HepG2 (cell line): ENCODE data around the gene SDC4. TPM values are rescaled to one million over a fixed set of nuclear protein-coding genes. Genes with fewer than 3 reads are reported as not detected.

Experiments
- ATAC-seq: fragments of 200-7000 bp; cut with Tn5 transposase; 3 replicates; pipeline ENCODE4 v1.9.1; 2020; ENCODE audit warnings: mild to moderate bottlenecking, moderate library complexity
- BruUV-seq: library from RNA; stranded (reverse); fragments of 400-500 nt; replicated peaks from 2 replicates; lab custom pipeline; 2021; lab: Mats Ljungman, UMichigan
- CTCF ChIA-PET: fragments of 300-600 bp; formaldehyde crosslinking; extraction: SDS; loops from one replicate; lab custom pipeline; 2021; ENCODE audit warnings: low total read pairs, inconsistent platforms, low intra/inter-chr PET ratio; lab: Yijun Ruan, JAX
- POLR2A ChIA-PET: fragments of 350-600 bp; sonication (Branson Sonifier 250); formaldehyde crosslinking; loops from one replicate; lab custom pipeline; 2020; ENCODE audit warnings: antibody characterized with exemption, inconsistent platforms; lab: Yijun Ruan, JAX
- DNase-seq: peaks from one replicate; pipeline ENCODE4 v3.0.0-alpha.2; 2015; ENCODE audit warnings: low spot score
- FAIRE-seq: peaks from 3 replicates; lab custom pipeline; 2011; peaks lifted over from hg19 to GRCh38; lab: Jason Lieb, UNC
- H2AFZ ChIP-seq: one replicate; pipeline ENCODE4 v1.6.1; 2011; ENCODE audit warnings: low read length, inconsistent platforms
- H3K27ac ChIP-seq: fragments of 300-600 bp; 3 replicates; pipeline ENCODE4 v1.8.0; 2011; ENCODE audit warnings: mixed run types, mild to moderate bottlenecking, mixed read lengths, low read length, inconsistent platforms; ENCODE audit not compliant: insufficient read depth; ENCODE audit errors: extremely low read length
- H3K27me3 ChIP-seq, 2 experiments: fragments of 200-600 bp in 1 of 2; 2 replicates in 1 of 2; 3 replicates in 1 of 2; pipeline versions ENCODE4 v1.6.0 to v1.8.0; 2011; ENCODE audit warnings: low read length in 2 of 2, mild to moderate bottlenecking in 2 of 2, moderate library complexity in 2 of 2, inconsistent platforms in 1 of 2; ENCODE audit not compliant: insufficient read depth in 2 of 2, control insufficient read depth in 1 of 2
- H3K36me3 ChIP-seq, 2 experiments: fragments of 200-600 bp in 1 of 2; replicated peaks in 1 of 2; 2 replicates in 1 of 2; 3 replicates in 1 of 2; pipeline versions ENCODE4 v1.5.1 to v1.8.0; 2011; ENCODE audit warnings: low read length in 2 of 2, inconsistent platforms in 1 of 2; ENCODE audit not compliant: insufficient read depth in 2 of 2, control insufficient read depth in 1 of 2
- H3K4me1 ChIP-seq: 2 replicates; pipeline ENCODE4 v1.5.1; 2012; ENCODE audit warnings: low read length, inconsistent platforms; ENCODE audit not compliant: insufficient read depth
- H3K4me2 ChIP-seq: 2 replicates; pipeline ENCODE4 v1.6.0; 2011; ENCODE audit warnings: low read depth, low read length, inconsistent platforms
- H3K4me3 ChIP-seq, 3 experiments: fragments of 200-600 bp in 1 of 3; sonication (generic), shearing (Covaris generic) in 1 of 3; replicated peaks in 1 of 3; 2 replicates each; pipeline ENCODE4 v1.5.1; 2011 to 2016; ENCODE audit warnings: low read length in 3 of 3, inconsistent platforms in 2 of 3, low read depth in 2 of 3, mild to moderate bottlenecking in 2 of 3, control low read depth in 1 of 3, mixed read lengths in 1 of 3; ENCODE audit not compliant: insufficient read depth in 1 of 3
- H3K79me2 ChIP-seq: one replicate; pipeline ENCODE4 v1.6.1; 2011; ENCODE audit warnings: low read length, inconsistent platforms; ENCODE audit not compliant: insufficient read depth
- H3K9ac ChIP-seq: 2 replicates; pipeline ENCODE4 v1.6.0; 2011; ENCODE audit warnings: mild to moderate bottlenecking, low read depth, low read length, inconsistent platforms; ENCODE audit not compliant: insufficient read depth
- H3K9me3 ChIP-seq: 2 replicates; pipeline ENCODE4 v1.5.1; 2012; ENCODE audit warnings: mild to moderate bottlenecking, low read length
- H4K20me1 ChIP-seq: 2 replicates; pipeline ENCODE4 v1.6.0; 2011; ENCODE audit warnings: inconsistent platforms, mild to moderate bottlenecking, low read length, moderate library complexity; ENCODE audit not compliant: insufficient read depth
- GRHL1 ChIP-seq: sonication (generic); formaldehyde crosslinking; conservative IDR thresholded peaks from 2 replicates; pipeline ENCODE4 v1.8.0; 2022; ENCODE audit warnings: missing genetic modification reagents
- HES4 ChIP-seq: sonication (generic); formaldehyde crosslinking; IDR thresholded peaks from 2 replicates; pipeline ENCODE4 v1.9.0; 2021; ENCODE audit warnings: mild to moderate bottlenecking, missing genetic modification reagents, borderline replicate concordance
- TBL1XR1 ChIP-seq: fragments of 150-350 bp; IDR thresholded peaks from 2 replicates; pipeline ENCODE4 v1.6.1; 2014; ENCODE audit warnings: borderline replicate concordance, low read length; ENCODE audit not compliant: partially characterized antibody
- ZBTB7B ChIP-seq: sonication (generic); formaldehyde crosslinking; IDR thresholded peaks from 2 replicates; pipeline ENCODE4 v1.4.0; 2020; ENCODE audit warnings: missing genetic modification reagents
- ZNF136 ChIP-seq: sonication (generic); formaldehyde crosslinking; IDR thresholded peaks from 2 replicates; pipeline ENCODE4 v1.8.1; 2022; ENCODE audit warnings: low read depth, mild to moderate bottlenecking, moderate library complexity, missing genetic modification reagents
- ZNF777 ChIP-seq: sonication (generic); formaldehyde crosslinking; IDR thresholded peaks from 2 replicates; pipeline ENCODE4 v1.4.0; 2020; ENCODE audit warnings: missing genetic modification reagents
- WGBS: methylation state at CpG from one replicate; pipeline ENCODE4 v1.1.6; 2017; ENCODE audit warnings: low lambda C conversion rate; 5-methylcytosine and 5-hydroxymethylcytosine counted together
- in situ Hi-C: cut with HindIII; loops from 2 replicates; pipeline ENCODE4 v1.10.0; 2017; ENCODE audit warnings: low pct_unique_long_range_greater_than_20kb; ENCODE audit not compliant: extremely low pct_ligation_motif_present
- intact Hi-C: fragments of 100-400 bp; cut with micrococcal nuclease; formaldehyde crosslinking; loops from one replicate; pipeline ENCODE4 v1.10.0; 2022; ENCODE audit not compliant: unreplicated experiment
- polyA plus RNA-seq, 8 experiments: library from polyadenylated mRNA; depleted of rRNA in 3 of 8; stranded (reverse) in 7 of 8; unstranded in 1 of 8; fragments of >200 nt; fragmentation: Illumina TruSeq in 4 of 8; extraction: Trizol in 4 of 8; gene quantifications; 2 replicates each; pipeline versions ENCODE4 v1.2.1 to v1.2.3, GENCODE V29; 2011 to 2016; ENCODE audit warnings: low read depth in 4 of 8, missing spikeins in 1 of 8, mixed read lengths in 1 of 8; ENCODE audit not compliant: insufficient read depth in 1 of 8
- total RNA-seq, 5 experiments: library from RNA; depleted of rRNA; stranded (reverse); fragments of >200 nt; fragmentation: Illumina TruSeq; extraction: Trizol; gene quantifications; 2 replicates each; pipeline ENCODE4 v1.2.3, GENCODE V29; 2016; ENCODE audit warnings: low read depth in 1 of 5
- TF ChIP-seq, protein P1 (sequence below): IDR thresholded peaks from 2 replicates; pipeline ENCODE4 v1.6.1; 2018; ENCODE audit warnings: missing genetic modification reagents, mild to moderate bottlenecking, missing compliant biosample characterization

The SDC4 gene
- total and polyA plus RNA-seq, 2 of the 13 experiments (the other 11 are each of a cell fraction or from before 2014, with no cell fraction given), result 49.0 to 65.1 TPM

DNA sequence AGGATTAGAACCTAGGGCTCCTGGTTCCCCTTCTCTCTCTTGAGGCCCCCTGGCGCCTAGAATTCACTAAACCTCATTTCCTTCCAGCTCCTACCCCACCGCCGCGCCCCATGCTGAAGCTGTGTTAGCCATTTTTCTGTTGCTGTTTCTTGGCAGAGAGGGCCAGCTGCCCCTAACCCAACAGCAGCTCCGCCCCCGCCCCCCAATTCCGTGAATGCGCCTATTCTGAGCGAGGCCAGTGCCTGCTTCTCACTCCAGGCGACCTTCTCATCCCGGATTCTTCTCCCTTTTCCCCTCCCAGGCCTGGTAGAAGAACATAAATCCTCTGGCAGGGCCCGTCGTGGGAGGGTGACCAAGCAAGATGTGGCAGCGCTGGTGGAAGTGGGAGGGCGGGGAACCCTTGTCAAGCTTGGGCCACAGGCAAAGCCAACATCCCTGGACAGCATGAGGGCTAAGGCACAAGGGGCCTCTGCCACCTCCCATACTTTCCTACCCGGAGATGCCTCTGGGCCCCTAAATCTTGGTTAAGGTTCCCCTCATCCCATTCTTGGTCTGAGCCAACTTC is 41.1 kb downstream of the SDC4 start:
- Histone ChIP-seq H3K36me3 (no peaks in the 10 kb centered on the region), H3K79me2 (no peaks in the 10 kb centered on the region), H2AFZ (no peak overlapping the region), H3K9me3 (no peaks in the 10 kb centered on the region), H4K20me1 (no peaks in the 10 kb centered on the region), H3K4me3 (no peak overlapping the region), H3K27ac (no peak overlapping the region), H3K9ac (no peak overlapping the region), H3K4me2 (no peak overlapping the region), H3K4me1 (0 out of 2 replicates have a peak, but pooled peaks cover 4% of the 10 kb centered on the region), H3K27me3 (peaks cover 6 to 43% of the 10 kb centered on the region in 2 experiments; a peak in 4 of 5 replicates)
- TF ChIP-seq ZBTB7B, result no peak
- TF ChIP-seq HES4 (CRISPR knock-in tag), result no peak
- TF ChIP-seq GRHL1, result no peak
- TF ChIP-seq TBL1XR1, result no peak
- no peak for TF ChIP-seq ZNF136 (CRISPR knock-in tag)
- TF ChIP-seq ZNF777 (CRISPR knock-in tag), result no peak
- TF ChIP-seq, protein P1, sequence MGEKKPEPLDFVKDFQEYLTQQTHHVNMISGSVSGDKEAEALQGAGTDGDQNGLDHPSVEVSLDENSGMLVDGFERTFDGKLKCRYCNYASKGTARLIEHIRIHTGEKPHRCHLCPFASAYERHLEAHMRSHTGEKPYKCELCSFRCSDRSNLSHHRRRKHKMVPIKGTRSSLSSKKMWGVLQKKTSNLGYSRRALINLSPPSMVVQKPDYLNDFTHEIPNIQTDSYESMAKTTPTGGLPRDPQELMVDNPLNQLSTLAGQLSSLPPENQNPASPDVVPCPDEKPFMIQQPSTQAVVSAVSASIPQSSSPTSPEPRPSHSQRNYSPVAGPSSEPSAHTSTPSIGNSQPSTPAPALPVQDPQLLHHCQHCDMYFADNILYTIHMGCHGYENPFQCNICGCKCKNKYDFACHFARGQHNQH, result no peak
- FAIRE-seq, result no peak
- DNase-seq, result no peak
- intact Hi-C loops, result no loop called here
- POLR2A ChIA-PET, result no interaction called here
- in situ Hi-C loops, result no loop called here
- ATAC-seq, result no peak
- CTCF ChIA-PET, result interaction anchor here (1.6 to 2.1 kb wide), 2 partner anchors 130 to 143 kb away, joined by 6 to 11 read pairs; no protein-coding TSS in a partner anchor
- WGBS, result 31% methylated on average over 16 of the region's 16 CpGs
- no TSS peak for BruUV-seq
